ENCODE data around the gene TNS3. TPM values are rescaled to one million over a fixed set of nuclear protein-coding genes. Genes with fewer than 3 reads are reported as not detected.

Gene TNS3
- total and polyA plus RNA-seq, 9 of the 15 experiments (the other 6 are each of a cell fraction or from before 2014, with no cell fraction given) = 0.20 TPM; not detected in 8

- POLR2A ChIA-PET = interaction anchor here (1.1 kb wide), 1 partner anchor 58 kb away, joined by 3 read pairs; no protein-coding TSS in a partner anchor
- WGBS (ENCODE audit: insufficient coverage, low coverage, missing lambda C conversion rate) = 2% methylated on average over 5 of the region's 5 CpGs
- no peak overlapping the region for H3K9ac ChIP-seq (ENCODE audit: insufficient read depth in 1 of 2, low read depth in 2 of 2, low read length in 2 of 2)
- H3K4me3 ChIP-seq = no peak overlapping the region
- H3K27ac ChIP-seq (ENCODE audit: extremely low read depth, low read depth, low read length) = no peak overlapping the region
- H3K4me1 ChIP-seq (replicated peaks in 1 of 2; ENCODE audit: control insufficient read depth in 2 of 2, insufficient read depth in 2 of 2, low read length in 2 of 2) = no peaks in the 10 kb centered on the region
- H3K36me3 ChIP-seq (ENCODE audit: control insufficient read depth, insufficient read depth, low read length) = no peaks in the 10 kb centered on the region
- intact Hi-C loops (cut with micrococcal nuclease) = no loop called here
- no peak overlapping the region for H2AFZ ChIP-seq (ENCODE audit: low read depth, low read length)
- peaks cover 10 to 41% of the 10 kb centered on the region in 2 experiments; a peak in 4 of 5 replicates for H3K27me3 ChIP-seq (ENCODE audit: control insufficient read depth in 2 of 2, insufficient read depth in 2 of 2, low read length in 2 of 2)
- no peak for FAIRE-seq
- no peaks in the 10 kb centered on the region for H3K9me3 ChIP-seq (replicated peaks; ENCODE audit: control insufficient read depth, insufficient read depth, low read depth, low read length)
- H3K79me2 ChIP-seq (ENCODE audit: control insufficient read depth, insufficient read depth, low read length) = no peaks in the 10 kb centered on the region
- CTCF ChIA-PET (ENCODE audit: low intra/inter-chr PET ratio) = no interaction called here
- no peak overlapping the region for H3K4me2 ChIP-seq (ENCODE audit: insufficient read depth, low read length)
- DNase-seq (ENCODE audit: extremely low read depth in 1 of 4, low spot score in 3 of 4) = no peak
- ATAC-seq = no peak
- no peaks in the 10 kb centered on the region for H3K9me1 ChIP-seq (ENCODE audit: control insufficient read depth, insufficient read depth, low read length)
- in situ Hi-C loops (cut with MboI) = no loop called here
- no peaks in the 10 kb centered on the region; the same call in 1 of the 2 replicates for H4K20me1 ChIP-seq (replicated peaks; ENCODE audit: control insufficient read depth, insufficient read depth, low read length)
- no TSS peak for BruUV-seq (replicated peaks)
- TF ChIP-seq BRD9 (IDR thresholded peaks at IDR 0.05; ENCODE audit: low read depth, partially characterized antibody) (no peak), HEY1 (CRISPR knock-in tag; IDR thresholded peaks at IDR 0.05; ENCODE audit: borderline replicate concordance) (no peak), CTCFL (IDR thresholded peaks at IDR 0.05; ENCODE audit: borderline replicate concordance, insufficient read depth, low read depth, low read length, poor library complexity, severe bottlenecking) (no peak), HDGF (IDR thresholded peaks at IDR 0.05) (no peak), ARID2 (IDR thresholded peaks at IDR 0.05) (no peak), KLF10 (CRISPR knock-in tag; IDR thresholded peaks at IDR 0.05) (no peak), E2F5 (CRISPR knock-in tag; IDR thresholded peaks at IDR 0.05) (no peak), ZNF324 (CRISPR knock-in tag; IDR thresholded peaks at IDR 0.05) (no peak), EGR1 (conservative IDR thresholded peaks at IDR 0.05) (no peak), HNRNPLL (IDR thresholded peaks at IDR 0.05; ENCODE audit: low read depth, low read length, poor library complexity, severe bottlenecking) (no peak), KAT7 (CRISPR knock-in tag; IDR thresholded peaks at IDR 0.05; ENCODE audit: borderline replicate concordance) (no peak), COPS2 (conservative IDR thresholded peaks at IDR 0.05) (no peak), ZNF280B (CRISPR knock-in tag; IDR thresholded peaks at IDR 0.05) (no peak), E4F1 (CRISPR knock-in tag; IDR thresholded peaks at IDR 0.05; ENCODE audit: borderline replicate concordance) (no peak)
These were observed 69.3 kb downstream of the TNS3 start for GRCh38 chr7:47512481-47513176.
